Endodermal cell (in vitro differentiated cells): ENCODE measurements around the gene ILF2. TPM values are rescaled to one million over a fixed set of nuclear protein-coding genes. Genes with fewer than 3 reads are reported as not detected.

Experiments used
- DNase-seq: peaks from one replicate; pipeline ENCODE4 v3.0.0-alpha.2; 2017
- H3K27ac ChIP-seq: 2 replicates; pipeline ENCODE4 v1.5.1; 2013; ENCODE audit warnings: mild to moderate bottlenecking, low read depth, low read length, moderate library complexity
- H3K27me3 ChIP-seq: 2 replicates; pipeline ENCODE4 v1.6.1; 2013; ENCODE audit warnings: mild to moderate bottlenecking, low read length, moderate library complexity; ENCODE audit not compliant: insufficient read depth, control insufficient read depth, poor library complexity, severe bottlenecking
- H3K36me3 ChIP-seq: 2 replicates; pipeline ENCODE4 v1.7.0; 2013; ENCODE audit warnings: mild to moderate bottlenecking, low read length, moderate library complexity; ENCODE audit not compliant: control insufficient read depth, insufficient read depth
- H3K4me1 ChIP-seq: one replicate; pipeline ENCODE4 v1.7.0; 2013; ENCODE audit warnings: low read length; ENCODE audit not compliant: control insufficient read depth, insufficient read depth
- H3K4me3 ChIP-seq: 2 replicates; pipeline ENCODE4 v1.5.1; 2013; ENCODE audit warnings: mild to moderate bottlenecking, low read length, moderate library complexity
- H3K9ac ChIP-seq: 2 replicates; pipeline ENCODE4 v1.6.1; 2013; ENCODE audit warnings: mild to moderate bottlenecking, low read length, moderate library complexity; ENCODE audit not compliant: poor library complexity, severe bottlenecking; ENCODE audit errors: extremely low read depth
- H3K9me3 ChIP-seq: 2 replicates; pipeline ENCODE4 v1.6.1; 2013; ENCODE audit warnings: mild to moderate bottlenecking, low read length, moderate library complexity; ENCODE audit not compliant: control insufficient read depth
- H3K27ac Mint-ChIP-seq: 2 replicates; pipeline ENCODE4 v1.8.0; 2020; ENCODE audit warnings: mixed read lengths
- H3K27me3 Mint-ChIP-seq: 2 replicates; pipeline ENCODE4 v1.8.0; 2021; ENCODE audit warnings: mild to moderate bottlenecking, mixed read lengths; ENCODE audit not compliant: insufficient read depth
- H3K36me3 Mint-ChIP-seq: 2 replicates; pipeline ENCODE4 v1.8.0; 2020; ENCODE audit warnings: low read depth, mixed read lengths
- H3K4me1 Mint-ChIP-seq: 2 replicates; pipeline ENCODE4 v1.8.0; 2020; ENCODE audit warnings: mixed read lengths
- H3K4me3 Mint-ChIP-seq: 2 replicates; pipeline ENCODE4 v1.8.0; 2020; ENCODE audit warnings: mild to moderate bottlenecking, moderate library complexity, mixed read lengths
- H3K9me3 Mint-ChIP-seq: 2 replicates; pipeline ENCODE4 v1.8.0; 2020; ENCODE audit warnings: mild to moderate bottlenecking, mixed read lengths
- WGBS, 2 experiments: methylation state at CpG; one replicate each; pipeline versions ENCODE4 v1.1.5 to v1.1.7; 2013; ENCODE audit warnings: missing lambda C conversion rate in 2 of 2, mixed read lengths in 1 of 2; ENCODE audit not compliant: insufficient coverage in 1 of 2, insufficient read length in 1 of 2; 5-methylcytosine and 5-hydroxymethylcytosine counted together
- total RNA-seq, 2 donors: library from RNA; stranded (reverse); fragmentation: NEBNext Ultra II Directional in 1 of 2; extraction: Animal tissue kit (Norgen Biotek cat#: 25700) in 1 of 2; gene quantifications; 2 replicates in 1 of 2; 3 replicates in 1 of 2; pipeline ENCODE4 v1.2.1, GENCODE V29; 2021
- TF ChIP-seq, protein P1 (sequence below): fragments of 200-600 bp; sonication (generic); conservative IDR thresholded peaks from 2 replicates; pipeline ENCODE4 v1.5.0; 2021; ENCODE audit warnings: antibody characterized with exemption, mild to moderate bottlenecking

Gene ILF2
- total RNA-seq, 2 donors from 2014 or later, result 280 to 315 TPM

DNA sequence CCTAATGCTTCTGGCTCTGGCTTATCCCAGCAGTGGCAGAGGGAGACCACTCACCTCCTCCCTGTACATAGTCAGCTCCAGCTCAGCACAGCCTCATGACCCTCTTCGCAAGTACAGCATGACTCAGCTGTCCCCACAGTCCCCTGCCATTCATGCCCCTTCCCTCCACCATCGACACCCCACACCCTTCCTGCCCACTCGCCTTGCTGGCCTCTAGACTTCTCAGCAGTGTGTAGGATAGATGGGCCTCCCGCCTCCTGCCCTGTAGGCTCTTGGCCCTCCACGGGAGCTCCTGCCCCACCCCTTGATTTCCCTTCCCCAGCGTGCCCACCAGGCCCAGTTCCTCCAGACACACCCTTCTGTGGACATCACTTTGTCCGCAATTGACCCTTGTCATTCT, 17.5 kb upstream of the ILF2 start:
- no peaks in the 10 kb centered on the region for H3K9me3 Mint-ChIP-seq
- H3K27ac Mint-ChIP-seq, result peak overlapping the region; percentile 5
- WGBS, 2 experiments, result 91 to 93% methylated on average over 4 to 7 of the region's 7 CpGs

DNA sequence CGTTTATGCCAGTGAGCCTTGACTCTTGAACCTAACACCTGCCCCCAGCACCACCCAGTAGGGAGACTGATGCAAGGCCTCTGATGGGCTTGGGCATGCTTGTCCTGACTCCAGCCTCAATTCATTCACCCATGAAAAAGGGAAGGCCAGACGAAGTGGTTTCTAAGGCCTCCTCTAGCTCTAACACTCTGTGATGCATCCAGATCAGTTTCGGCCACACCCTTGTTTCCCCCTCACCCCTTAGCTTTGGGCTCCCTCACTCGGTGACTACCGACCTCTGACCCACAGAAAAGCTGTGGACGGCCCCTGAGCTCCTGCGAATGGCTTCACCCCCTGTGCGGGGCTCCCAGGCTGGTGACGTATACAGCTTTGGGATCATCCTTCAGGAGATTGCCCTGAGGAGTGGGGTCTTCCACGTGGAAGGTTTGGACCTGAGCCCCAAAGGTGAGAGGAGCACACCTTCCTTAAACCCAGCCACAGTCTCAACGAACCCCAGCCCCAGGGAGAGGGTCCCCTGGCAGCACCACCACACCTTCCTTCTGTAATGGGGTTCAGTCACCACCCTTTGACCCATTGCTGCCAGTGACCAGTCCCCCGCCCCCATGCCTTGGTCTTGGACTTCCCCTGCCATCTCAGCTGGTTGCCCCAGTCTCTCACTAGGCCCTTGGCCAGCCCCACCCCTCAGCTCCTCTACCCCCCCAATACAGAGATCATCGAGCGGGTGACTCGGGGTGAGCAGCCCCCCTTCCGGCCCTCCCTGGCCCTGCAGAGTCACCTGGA, 16.7 kb upstream of the ILF2 start:
- no peaks in the 10 kb centered on the region for H3K4me1 ChIP-seq
- H3K4me3 Mint-ChIP-seq, result no peak overlapping the region
- H3K4me1 Mint-ChIP-seq, result peaks cover 2% of the 10 kb centered on the region
- H3K9me3 Mint-ChIP-seq, result no peaks in the 10 kb centered on the region
- no peaks in the 10 kb centered on the region for H3K36me3 Mint-ChIP-seq
- no peaks in the 10 kb centered on the region for H3K9me3 ChIP-seq
- H3K27ac ChIP-seq, result no peak overlapping the region
- no peaks in the 10 kb centered on the region for H3K36me3 ChIP-seq
- H3K27me3 ChIP-seq, result no peaks in the 10 kb centered on the region
- TF ChIP-seq, protein P1, sequence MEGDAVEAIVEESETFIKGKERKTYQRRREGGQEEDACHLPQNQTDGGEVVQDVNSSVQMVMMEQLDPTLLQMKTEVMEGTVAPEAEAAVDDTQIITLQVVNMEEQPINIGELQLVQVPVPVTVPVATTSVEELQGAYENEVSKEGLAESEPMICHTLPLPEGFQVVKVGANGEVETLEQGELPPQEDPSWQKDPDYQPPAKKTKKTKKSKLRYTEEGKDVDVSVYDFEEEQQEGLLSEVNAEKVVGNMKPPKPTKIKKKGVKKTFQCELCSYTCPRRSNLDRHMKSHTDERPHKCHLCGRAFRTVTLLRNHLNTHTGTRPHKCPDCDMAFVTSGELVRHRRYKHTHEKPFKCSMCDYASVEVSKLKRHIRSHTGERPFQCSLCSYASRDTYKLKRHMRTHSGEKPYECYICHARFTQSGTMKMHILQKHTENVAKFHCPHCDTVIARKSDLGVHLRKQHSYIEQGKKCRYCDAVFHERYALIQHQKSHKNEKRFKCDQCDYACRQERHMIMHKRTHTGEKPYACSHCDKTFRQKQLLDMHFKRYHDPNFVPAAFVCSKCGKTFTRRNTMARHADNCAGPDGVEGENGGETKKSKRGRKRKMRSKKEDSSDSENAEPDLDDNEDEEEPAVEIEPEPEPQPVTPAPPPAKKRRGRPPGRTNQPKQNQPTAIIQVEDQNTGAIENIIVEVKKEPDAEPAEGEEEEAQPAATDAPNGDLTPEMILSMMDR, result no peak
- no peak for DNase-seq
- 84 to 91% methylated on average over 6 to 16 of the region's 16 CpGs for WGBS, 2 experiments
- H3K27ac Mint-ChIP-seq, result peak overlapping the region; percentile 5
- no peaks in the 10 kb centered on the region for H3K27me3 Mint-ChIP-seq
- H3K4me3 ChIP-seq, result no peak overlapping the region
- H3K9ac ChIP-seq, result no peak overlapping the region

More for the DNA sequence above, 17.5 kb upstream of the ILF2 start:
- TF ChIP-seq, protein P1, result no peak
- H3K9ac ChIP-seq, result no peak overlapping the region
- H3K4me3 ChIP-seq, result no peak overlapping the region
- no peaks in the 10 kb centered on the region for H3K36me3 Mint-ChIP-seq
- no peak overlapping the region for H3K27ac ChIP-seq
- no peaks in the 10 kb centered on the region for H3K4me1 ChIP-seq
- H3K9me3 ChIP-seq, result no peaks in the 10 kb centered on the region
- H3K36me3 ChIP-seq, result no peaks in the 10 kb centered on the region
- H3K4me3 Mint-ChIP-seq, result no peak overlapping the region
- no peak for DNase-seq
- peaks cover 2% of the 10 kb centered on the region for H3K4me1 Mint-ChIP-seq
- H3K27me3 Mint-ChIP-seq, result no peaks in the 10 kb centered on the region
- no peaks in the 10 kb centered on the region for H3K27me3 ChIP-seq

DNA sequence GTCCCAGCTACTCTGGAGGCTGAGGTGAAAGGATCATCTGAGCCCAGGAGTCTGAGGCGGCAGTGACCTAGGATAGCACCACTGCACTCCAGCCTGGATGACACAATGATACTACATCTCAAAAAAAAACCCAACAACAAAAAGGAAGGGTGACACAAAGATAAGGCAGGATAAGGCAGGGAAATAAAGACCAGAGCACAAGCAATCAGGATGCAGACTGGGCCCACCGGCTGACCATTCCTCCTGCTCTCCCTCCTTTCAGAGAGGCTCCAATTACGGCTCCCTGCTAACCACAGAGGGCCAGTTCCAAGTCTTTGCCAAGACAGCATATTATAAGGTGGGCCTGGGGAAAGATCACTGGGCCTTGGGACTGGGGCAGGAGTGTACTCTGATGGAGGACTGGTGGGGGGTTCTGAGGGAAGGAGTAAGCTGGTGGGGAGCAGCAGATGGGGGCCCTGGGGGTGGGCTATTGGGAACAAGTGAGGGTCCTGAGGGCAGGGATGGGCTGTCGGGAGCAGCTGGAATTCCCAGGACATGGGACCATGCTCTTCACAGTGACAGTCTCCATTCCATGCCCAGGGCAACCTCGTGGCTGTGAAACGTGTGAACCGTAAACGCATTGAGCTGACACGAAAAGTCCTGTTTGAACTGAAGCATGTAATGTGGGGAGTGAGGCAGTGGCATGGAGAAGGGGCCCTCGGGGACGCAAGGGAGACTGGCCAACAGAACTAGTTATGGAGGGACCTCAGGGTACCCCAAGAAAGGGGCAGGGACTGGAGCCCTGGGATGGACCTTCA, 14.9 kb upstream of the ILF2 start:
- no peak overlapping the region for H3K4me3 Mint-ChIP-seq
- no peaks in the 10 kb centered on the region for H3K4me1 ChIP-seq
- H3K9me3 ChIP-seq, result no peaks in the 10 kb centered on the region
- TF ChIP-seq, protein P1, result no peak
- peaks cover 2% of the 10 kb centered on the region for H3K4me1 Mint-ChIP-seq
- peaks cover 3% of the 10 kb centered on the region for H3K27me3 ChIP-seq
- no peak overlapping the region for H3K9ac ChIP-seq
- peaks cover 10% of the 10 kb centered on the region for H3K27me3 Mint-ChIP-seq
- no peak overlapping the region for H3K27ac ChIP-seq
- 87 to 90% methylated on average over 6 to 11 of the region's 11 CpGs for WGBS, 2 experiments
- no peak for DNase-seq
- no peak overlapping the region for H3K27ac Mint-ChIP-seq
- no peaks in the 10 kb centered on the region for H3K36me3 ChIP-seq
- no peaks in the 10 kb centered on the region for H3K9me3 Mint-ChIP-seq
- no peak overlapping the region for H3K4me3 ChIP-seq
- H3K36me3 Mint-ChIP-seq, result no peaks in the 10 kb centered on the region
